Activated CD8-positive, alpha-beta T cell treated with anti-CD3 and anti-CD28 coated beads, Interleukin-2, amount 10 ng/mL, durations not matched to agents 7 days and 5 days (primary cell): ENCODE measurements around the gene DCUN1D2. TPM values are rescaled to one million over a fixed set of nuclear protein-coding genes. Genes with fewer than 3 reads are reported as not detected.

ENCODE experiments used
- ATAC-seq: fragments of 150-1000 bp; cut with Tn5 transposase; one replicate; pipeline ENCODE4 v1.10.0; 2021; ENCODE audit warnings: moderate library complexity
- CTCF ChIA-PET: fragments of 350-600 bp; sonication (Branson Sonifier 250); formaldehyde crosslinking; loops from one replicate; lab custom pipeline; 2021; ENCODE audit warnings: antibody characterized with exemption; lab: Charles Lee
- POLR2A ChIA-PET: fragments of 350-600 bp; sonication (Branson Sonifier 250); formaldehyde crosslinking; loops from one replicate; lab custom pipeline; 2021; ENCODE audit warnings: antibody characterized with exemption; lab: Charles Lee
- DNase-seq: peaks from one replicate; pipeline ENCODE4 v3.0.0-alpha.2; 2020
- H3K27ac Mint-ChIP-seq: one replicate; pipeline ENCODE4 v1.8.0; 2021; ENCODE audit warnings: mild to moderate bottlenecking, mixed read lengths
- H3K27me3 Mint-ChIP-seq: one replicate; pipeline ENCODE4 v1.8.0; 2021; ENCODE audit warnings: low read depth, mixed read lengths
- H3K36me3 Mint-ChIP-seq: one replicate; pipeline ENCODE4 v1.8.0; 2021; ENCODE audit warnings: low read depth, mixed read lengths
- H3K4me1 Mint-ChIP-seq: one replicate; pipeline ENCODE4 v1.8.0; 2021; ENCODE audit warnings: low read depth, mixed read lengths
- H3K4me3 Mint-ChIP-seq: one replicate; pipeline ENCODE4 v1.8.0; 2021; ENCODE audit warnings: mild to moderate bottlenecking, mixed read lengths
- H3K9me3 Mint-ChIP-seq: one replicate; pipeline ENCODE4 v1.8.0; 2022; ENCODE audit warnings: mixed read lengths; ENCODE audit not compliant: insufficient read depth
- total RNA-seq, 2 experiments: library from RNA; stranded (reverse); gene quantifications; one replicate each; pipeline ENCODE4 v1.2.3, GENCODE V29; 2021

DCUN1D2 gene
- total RNA-seq, 2 experiments from 2014 or later, result 20.1 to 20.8 TPM

DNA sequence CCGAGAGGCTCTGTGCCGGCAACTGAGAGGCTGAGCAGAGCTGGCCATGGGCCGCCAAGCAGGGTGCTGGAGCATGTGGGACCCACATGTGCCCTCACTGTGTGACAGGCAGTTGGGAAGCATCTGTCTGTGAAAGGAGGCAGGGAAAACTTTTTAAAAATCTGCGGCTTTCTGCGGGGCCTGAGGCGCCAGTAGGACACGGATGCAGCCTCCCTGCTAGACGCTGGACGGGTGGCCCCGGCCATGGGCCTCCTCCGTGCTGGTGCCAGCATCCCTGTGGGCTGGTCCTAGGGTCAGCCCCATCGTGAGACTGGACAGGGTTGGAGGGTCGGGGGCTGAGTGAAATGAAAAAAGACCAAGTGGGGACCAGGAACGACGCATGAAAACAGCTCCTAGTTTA lies 20.9 kb upstream of the DCUN1D2 start:
- peaks cover 10% of the 10 kb centered on the region for H3K36me3 Mint-ChIP-seq

GRCh38 chr13:113510871-113511270 lies 20.4 kb upstream of the DCUN1D2 start:
- ChIA-PET POLR2A (no interaction called here), CTCF (no interaction called here)
- H3K9me3 Mint-ChIP-seq, result no peaks in the 10 kb centered on the region
- DNase-seq, result no peak
- H3K4me1 Mint-ChIP-seq, result no peaks in the 10 kb centered on the region
- no peak for ATAC-seq
- no peak overlapping the region for H3K27ac Mint-ChIP-seq
- H3K4me3 Mint-ChIP-seq, result no peak overlapping the region
- no peaks in the 10 kb centered on the region for H3K27me3 Mint-ChIP-seq
- peaks cover 7% of the 10 kb centered on the region for H3K36me3 Mint-ChIP-seq

More for the DNA sequence above, 20.9 kb upstream of the DCUN1D2 start:
- DNase-seq (no peak), ATAC-seq (no peak)
- POLR2A ChIA-PET, result interaction anchor here (0.6 kb wide), 1 partner anchor 257 kb away, joined by 6 read pairs; no protein-coding TSS in a partner anchor
- Mint-ChIP-seq H3K27me3 (no peaks in the 10 kb centered on the region), H3K4me1 (no peaks in the 10 kb centered on the region), H3K27ac (no peak overlapping the region), H3K9me3 (no peaks in the 10 kb centered on the region), H3K4me3 (no peak overlapping the region)
- CTCF ChIA-PET, result no interaction called here

- no peak for ATAC-seq
- ChIA-PET POLR2A (no interaction called here), CTCF (no interaction called here)
- Mint-ChIP-seq H3K36me3 (peaks cover 10% of the 10 kb centered on the region), H3K9me3 (no peaks in the 10 kb centered on the region), H3K27ac (no peak overlapping the region), H3K27me3 (no peaks in the 10 kb centered on the region), H3K4me3 (no peak overlapping the region), H3K4me1 (no peaks in the 10 kb centered on the region)
- no peak for DNase-seq
Measured at GRCh38 chr13:113509989-113510388, 19.5 kb upstream of the DCUN1D2 start.

DNA sequence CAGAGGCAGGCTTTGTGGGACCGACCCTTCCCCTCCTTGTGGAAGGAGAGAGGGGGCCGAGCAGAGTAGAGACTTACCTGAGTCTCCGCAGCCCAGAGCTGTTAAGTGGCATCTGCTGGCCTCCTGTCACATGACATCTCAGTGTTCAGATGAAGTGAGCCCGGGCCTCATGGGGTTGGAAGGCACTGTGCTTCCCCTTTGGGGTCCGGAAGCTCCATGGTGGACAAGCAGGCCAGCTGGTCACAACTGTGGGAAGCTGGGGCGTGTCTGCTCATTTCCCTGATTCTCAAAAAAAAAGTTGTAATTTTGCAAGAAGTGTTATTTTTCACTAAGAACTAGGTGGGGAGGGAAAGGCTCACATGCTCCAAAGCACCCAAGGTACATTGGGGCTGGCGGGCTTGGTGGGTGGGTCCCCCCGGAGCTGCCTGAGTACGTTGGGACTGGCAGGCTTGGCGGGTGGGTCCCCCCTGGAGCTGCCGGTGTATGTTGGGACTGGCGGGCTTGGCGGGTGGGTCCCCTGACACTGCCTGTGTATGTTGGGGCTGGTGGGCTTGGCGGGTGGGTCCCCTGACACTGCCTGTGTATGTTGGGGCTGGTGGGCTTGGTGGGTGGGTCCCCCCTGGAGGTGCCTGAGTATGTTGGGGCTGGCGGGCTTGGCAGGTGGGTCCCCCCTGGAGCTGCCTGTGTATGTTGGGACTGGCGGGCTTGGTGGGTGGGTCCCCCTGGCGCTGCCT lies 18.2 kb upstream of the DCUN1D2 start:
- peaks cover 16% of the 10 kb centered on the region for H3K36me3 Mint-ChIP-seq
- ChIA-PET CTCF (no interaction called here), POLR2A (no interaction called here)
- H3K4me1 Mint-ChIP-seq, result no peaks in the 10 kb centered on the region
- H3K27me3 Mint-ChIP-seq, result no peaks in the 10 kb centered on the region
- no peak overlapping the region for H3K4me3 Mint-ChIP-seq
- H3K27ac Mint-ChIP-seq, result no peak overlapping the region
- ATAC-seq (no peak), DNase-seq (no peak)
- H3K9me3 Mint-ChIP-seq, result no peaks in the 10 kb centered on the region

DNA sequence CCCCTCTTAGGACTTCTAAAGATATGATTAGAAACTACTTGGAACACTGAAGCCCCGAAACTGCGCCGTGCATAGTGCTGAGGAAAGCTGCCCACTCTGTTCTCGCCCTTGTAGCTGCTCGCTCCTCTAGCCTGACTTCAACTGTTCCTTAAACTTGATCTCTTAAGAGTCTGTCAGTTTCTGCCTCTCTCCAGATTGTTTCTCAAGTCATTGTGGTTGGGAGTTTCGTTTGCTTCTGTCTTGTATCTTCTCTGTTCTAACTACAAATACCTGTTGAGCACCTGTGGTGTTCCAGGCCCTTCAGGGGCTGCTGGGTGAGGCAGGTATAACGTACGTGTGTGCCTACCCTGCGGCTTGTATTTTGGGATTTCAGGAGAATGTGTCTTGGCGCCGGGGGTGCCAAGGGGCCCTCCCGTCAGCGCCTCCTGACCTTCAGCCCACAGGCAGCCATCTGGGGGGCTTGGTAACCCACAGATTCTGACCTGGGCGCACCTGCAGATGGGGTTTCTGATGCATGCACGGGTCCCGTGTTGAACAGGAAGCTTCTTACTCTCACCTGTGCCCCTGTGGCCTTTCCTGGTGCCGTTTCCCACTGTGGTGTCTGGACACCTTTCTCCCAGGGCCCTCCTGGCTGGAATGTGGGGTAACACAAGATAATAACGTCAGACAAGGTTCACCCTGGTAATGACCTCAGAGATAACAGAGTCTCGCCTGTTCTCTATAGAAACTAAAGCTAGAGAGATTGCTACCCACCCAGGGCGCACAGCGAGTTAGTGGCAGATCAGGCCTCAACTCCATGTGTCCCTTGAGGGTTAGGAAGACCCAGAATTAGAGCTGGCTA lies 17.2 kb upstream of the DCUN1D2 start:
- CTCF ChIA-PET, result no interaction called here
- no peaks in the 10 kb centered on the region for H3K4me1 Mint-ChIP-seq
- H3K27me3 Mint-ChIP-seq, result no peaks in the 10 kb centered on the region
- POLR2A ChIA-PET, result no interaction called here
- no peak overlapping the region for H3K4me3 Mint-ChIP-seq
- DNase-seq, result no peak
- no peak for ATAC-seq
- no peaks in the 10 kb centered on the region for H3K9me3 Mint-ChIP-seq
- H3K27ac Mint-ChIP-seq, result no peak overlapping the region
- peaks cover 21% of the 10 kb centered on the region for H3K36me3 Mint-ChIP-seq

DNA sequence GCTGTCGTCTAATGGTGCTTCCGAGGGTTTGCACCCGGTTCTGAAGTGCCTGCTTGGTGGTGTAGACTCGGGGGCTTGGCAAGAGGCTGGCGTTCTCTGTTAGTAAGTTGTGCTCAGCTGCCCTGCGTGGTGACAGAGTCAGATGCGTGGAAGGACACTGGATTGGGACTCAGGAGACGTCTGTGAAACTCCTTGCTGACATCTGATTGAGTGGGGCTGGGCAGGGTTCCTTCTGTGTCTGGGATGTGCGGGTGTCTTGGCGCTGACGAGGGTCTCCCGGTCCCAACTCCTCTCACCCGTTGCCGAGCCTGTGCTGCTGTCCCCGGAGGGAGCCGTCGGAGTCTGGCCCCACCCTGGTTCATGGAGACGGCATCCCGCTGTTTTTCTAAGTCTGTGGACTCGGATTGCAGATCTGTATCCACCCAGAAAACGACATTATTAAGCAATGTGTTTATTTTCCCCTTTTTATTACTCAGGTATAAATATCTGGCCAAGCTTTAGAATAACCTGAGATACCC lies 16.4 kb upstream of the DCUN1D2 start:
- H3K4me3 Mint-ChIP-seq, result no peak overlapping the region
- H3K4me1 Mint-ChIP-seq, result no peaks in the 10 kb centered on the region
- H3K9me3 Mint-ChIP-seq, result no peaks in the 10 kb centered on the region
- H3K36me3 Mint-ChIP-seq, result peaks cover 21% of the 10 kb centered on the region
- DNase-seq, result no peak
- POLR2A ChIA-PET, result no interaction called here
- CTCF ChIA-PET, result no interaction called here
- H3K27me3 Mint-ChIP-seq, result no peaks in the 10 kb centered on the region
- ATAC-seq, result no peak
- H3K27ac Mint-ChIP-seq, result no peak overlapping the region

GRCh38 chr13:113506025-113506685 lies 15.6 kb upstream of the DCUN1D2 start:
- ATAC-seq, result no peak
- no peak for DNase-seq
- no peak overlapping the region for H3K27ac Mint-ChIP-seq
- no peaks in the 10 kb centered on the region for H3K9me3 Mint-ChIP-seq
- ChIA-PET CTCF (no interaction called here), POLR2A (no interaction called here)
- no peaks in the 10 kb centered on the region for H3K27me3 Mint-ChIP-seq
- no peak overlapping the region for H3K4me3 Mint-ChIP-seq
- H3K4me1 Mint-ChIP-seq, result no peaks in the 10 kb centered on the region
- H3K36me3 Mint-ChIP-seq, result peaks cover 25% of the 10 kb centered on the region

- Mint-ChIP-seq H3K4me3 (no peak overlapping the region), H3K27me3 (no peaks in the 10 kb centered on the region), H3K36me3 (peaks cover 47% of the 10 kb centered on the region), H3K9me3 (no peaks in the 10 kb centered on the region), H3K4me1 (no peaks in the 10 kb centered on the region), H3K27ac (no peak overlapping the region)
- ChIA-PET CTCF (no interaction called here), POLR2A (interaction anchor here (0.6 kb wide), 1 partner anchor 682 kb away, joined by 3 read pairs; no protein-coding TSS in a partner anchor)
- ATAC-seq (no peak), DNase-seq (no peak)
Measured at GRCh38 chr13:113502686-113503085, 12.2 kb upstream of the DCUN1D2 start.

DNA sequence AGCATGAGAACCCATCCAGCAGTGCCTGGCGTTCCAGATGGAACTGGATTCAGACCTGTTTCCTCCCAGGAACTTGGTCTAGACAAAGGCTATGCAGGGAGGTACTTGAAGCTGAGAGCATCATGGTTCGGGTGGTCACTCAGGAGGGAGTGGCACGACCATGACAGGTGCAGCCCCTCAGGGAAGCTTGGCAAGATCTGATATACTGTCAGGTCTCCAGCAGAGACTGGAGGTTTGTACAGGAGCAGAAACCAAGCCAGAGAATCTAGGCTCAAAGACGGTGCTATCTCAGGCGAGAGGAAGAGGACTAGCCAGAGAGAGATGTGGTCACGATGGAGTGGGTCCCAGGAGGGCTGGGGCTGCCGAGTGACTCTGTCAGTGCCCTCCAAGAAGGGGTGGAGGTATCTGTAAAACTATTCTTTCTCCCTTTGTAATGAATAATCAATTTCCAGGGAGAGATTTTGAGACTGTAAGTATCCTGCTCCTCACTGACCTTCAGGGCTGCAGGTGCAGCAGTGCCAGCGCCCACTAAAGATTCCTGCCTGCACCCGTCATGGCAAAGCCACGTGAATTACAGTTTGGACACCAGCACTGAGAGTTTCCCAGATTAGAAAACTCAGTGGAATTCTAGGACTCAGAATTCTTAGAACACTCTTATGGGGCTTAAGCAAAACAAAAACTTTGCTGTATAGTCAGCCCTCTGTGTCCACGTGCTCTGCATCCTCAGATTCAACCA lies 10.2 kb upstream of the DCUN1D2 start:
- ChIA-PET POLR2A (no interaction called here), CTCF (no interaction called here)
- H3K9me3 Mint-ChIP-seq, result no peaks in the 10 kb centered on the region
- no peak for DNase-seq
- no peak for ATAC-seq
- peaks cover 12% of the 10 kb centered on the region for H3K4me1 Mint-ChIP-seq
- H3K27me3 Mint-ChIP-seq, result no peaks in the 10 kb centered on the region
- H3K27ac Mint-ChIP-seq, result no peak overlapping the region
- peaks cover 55% of the 10 kb centered on the region for H3K36me3 Mint-ChIP-seq
- no peak overlapping the region for H3K4me3 Mint-ChIP-seq

DNA sequence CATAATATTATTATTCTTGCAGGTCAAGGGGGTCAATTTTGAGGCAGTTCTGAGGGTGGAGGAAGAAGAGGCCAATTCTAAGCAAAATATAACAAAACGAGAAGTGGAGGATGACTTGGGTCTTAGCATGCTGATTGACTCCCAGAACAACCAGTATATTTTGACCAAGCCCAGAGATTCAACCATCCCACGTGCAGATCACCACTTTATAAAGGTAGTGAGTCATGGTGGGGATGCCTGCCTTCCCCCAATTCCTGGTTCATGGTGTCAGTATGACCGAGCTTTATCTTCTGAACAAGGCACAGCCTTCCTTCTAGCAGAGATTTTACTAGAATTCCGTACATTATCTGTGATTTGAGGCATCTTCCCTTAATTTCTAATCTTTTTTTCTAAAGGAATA lies 9.4 kb upstream of the DCUN1D2 start:
- H3K4me3 Mint-ChIP-seq, result no peak overlapping the region
- peaks cover 55% of the 10 kb centered on the region for H3K36me3 Mint-ChIP-seq
- POLR2A ChIA-PET, result no interaction called here
- CTCF ChIA-PET, result no interaction called here
- no peaks in the 10 kb centered on the region for H3K9me3 Mint-ChIP-seq
- H3K27me3 Mint-ChIP-seq, result no peaks in the 10 kb centered on the region
- H3K27ac Mint-ChIP-seq, result no peak overlapping the region
- peaks cover 18% of the 10 kb centered on the region for H3K4me1 Mint-ChIP-seq
- no peak for DNase-seq
- no peak for ATAC-seq

GRCh38 chr13:113498905-113499304 lies 8.4 kb upstream of the DCUN1D2 start:
- peaks cover 19% of the 10 kb centered on the region for H3K4me1 Mint-ChIP-seq
- H3K9me3 Mint-ChIP-seq, result no peaks in the 10 kb centered on the region

More at GRCh38 chr13:113498905-113499304, 8.4 kb upstream of the DCUN1D2 start:
- DNase-seq (no peak), ATAC-seq (no peak)
- ChIA-PET CTCF (no interaction called here), POLR2A (no interaction called here)
- H3K27me3 Mint-ChIP-seq, result no peaks in the 10 kb centered on the region
- H3K36me3 Mint-ChIP-seq, result peaks cover 49% of the 10 kb centered on the region
- no peak overlapping the region for H3K4me3 Mint-ChIP-seq
- H3K27ac Mint-ChIP-seq, result no peak overlapping the region
